ENCODE results near the gene KIF7.

The KIF7 gene

GRCh38 chr15:89668171-89668570 lies 12.9 kb upstream of the KIF7 start:
- DNase-seq = no peak

GRCh38 chr15:89667706-89667960 lies 12.4 kb upstream of the KIF7 start:
- DNase-seq = no peak

- DNase-seq = no peak
Measured at GRCh38 chr15:89666858-89667705, 11.8 kb upstream of the KIF7 start.

- DNase-seq = no peak
Measured at GRCh38 chr15:89666184-89666857, 11.1 kb upstream of the KIF7 start.

- DNase-seq = peak; percentile 78
Measured at GRCh38 chr15:89665449-89666181, 10.3 kb upstream of the KIF7 start.

GRCh38 chr15:89664441-89665350 lies 9.4 kb upstream of the KIF7 start:
- no peak for DNase-seq

GRCh38 chr15:89662893-89663626 lies 7.8 kb upstream of the KIF7 start:
- peak; percentile 15 for DNase-seq

GRCh38 chr15:89660556-89660955 lies 5.3 kb upstream of the KIF7 start:
- DNase-seq = no peak

- no peak for DNase-seq
Measured at GRCh38 chr15:89659295-89659694, 4.0 kb upstream of the KIF7 start.

- no peak for DNase-seq
Measured at GRCh38 chr15:89657686-89658200, 2.5 kb upstream of the KIF7 start.

GRCh38 chr15:89656116-89656815 lies 999 bp upstream of the KIF7 start:
- DNase-seq = no peak

- no peak for DNase-seq
Measured at GRCh38 chr15:89654301-89654761, 936 bp downstream of the KIF7 start.

GRCh38 chr15:89653578-89653977 lies 1.7 kb downstream of the KIF7 start:
- no peak for DNase-seq

- DNase-seq = no peak
Measured at GRCh38 chr15:89652666-89653065, 2.6 kb downstream of the KIF7 start.

- no peak for DNase-seq
Measured at GRCh38 chr15:89652131-89652530, 3.1 kb downstream of the KIF7 start.

GRCh38 chr15:89649716-89650115 lies 5.6 kb downstream of the KIF7 start:
- DNase-seq = no peak

GRCh38 chr15:89649013-89649625 lies 6.1 kb downstream of the KIF7 start:
- DNase-seq = no peak

GRCh38 chr15:89648106-89649012 lies 6.9 kb downstream of the KIF7 start:
- DNase-seq = no peak

- DNase-seq = peak; percentile 82
Measured at GRCh38 chr15:89647191-89647851, 7.9 kb downstream of the KIF7 start.
